Omental fat pad (tissue), 4 donors: ENCODE results near the gene ARHGAP40. TPM values are rescaled to one million over a fixed set of nuclear protein-coding genes. Genes with fewer than 3 reads are reported as not detected.

Experiments used
- ATAC-seq: fragments of 150-250 bp; one replicate; pipeline ENCODE4 v1.9.1; 2016; ENCODE audit warnings: mild to moderate bottlenecking, moderate library complexity; ENCODE audit not compliant: low FRiP score
- DNase-seq: peaks from one replicate; pipeline ENCODE4 v3.0.0-alpha.2; 2019; ENCODE audit warnings: low spot score
- CTCF ChIP-seq, 3 donors: fragments of 450-650 bp; IDR thresholded peaks; one replicate each; pipeline ENCODE4 v1.5.1; 2016 to 2017; ENCODE audit warnings: antibody characterized with exemption in 3 of 3, mild to moderate bottlenecking in 3 of 3, moderate library complexity in 2 of 3
- total RNA-seq, 4 donors: library from RNA; depleted of rRNA; stranded (reverse); fragments of >200 nt; gene quantifications; one replicate each; pipeline ENCODE4 v1.1.0, GENCODE V29; 2016

ARHGAP40 gene
- total RNA-seq, 4 donors from 2014 or later: not detected

DNA sequence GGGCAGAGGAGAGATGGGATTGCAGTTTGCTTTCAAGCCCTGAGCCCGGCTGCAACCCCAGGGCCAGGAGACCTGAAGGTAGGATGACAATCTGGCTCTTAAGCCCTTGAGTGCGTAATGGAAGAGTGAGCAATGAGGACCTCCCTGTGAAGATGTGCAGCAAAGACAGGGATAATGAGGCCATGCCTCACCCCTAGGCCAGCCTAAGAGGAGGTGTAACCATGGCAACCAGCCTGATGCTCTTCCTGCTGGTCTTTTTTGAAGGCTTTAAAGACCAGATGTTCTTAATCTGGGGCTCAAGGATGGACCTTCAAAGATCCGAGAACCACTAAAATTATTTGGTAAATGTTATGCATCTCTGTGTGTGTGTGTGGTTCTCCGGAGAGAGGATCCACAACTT lies 8.2 kb downstream of the ARHGAP40 start:
- DNase-seq: no peak
- TF ChIP-seq CTCF (IDR thresholded peaks at IDR 0.05): no peak
- ATAC-seq: no peak

DNA sequence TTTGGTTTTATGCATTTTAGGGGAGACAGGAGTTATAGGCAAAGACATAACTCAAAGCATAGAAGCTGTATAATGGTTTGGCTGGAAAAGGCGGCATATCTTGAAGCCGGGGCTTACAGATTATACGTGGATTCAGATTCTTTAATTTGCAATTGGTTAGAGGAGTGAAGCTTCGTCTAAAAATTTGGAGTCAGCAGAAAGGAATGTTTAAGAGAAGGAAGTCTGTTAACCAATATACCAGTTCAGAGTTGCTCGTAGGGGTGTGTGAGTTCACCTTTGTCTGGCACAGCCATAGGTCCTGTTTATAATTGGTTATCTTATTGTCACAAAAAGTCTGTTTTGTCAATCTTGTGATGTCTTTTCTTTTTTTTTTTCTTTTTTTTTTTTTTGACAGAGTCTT lies 8.9 kb downstream of the ARHGAP40 start:
- DNase-seq: no peak
- TF ChIP-seq CTCF (IDR thresholded peaks at IDR 0.05): no peak
- no peak for ATAC-seq

GRCh38 chr20:38612751-38613515 lies 11.3 kb downstream of the ARHGAP40 start:
- DNase-seq: no peak
- no peak for TF ChIP-seq CTCF (IDR thresholded peaks at IDR 0.05)
- no peak for ATAC-seq

- no peak for TF ChIP-seq CTCF (IDR thresholded peaks at IDR 0.05)
- no peak for DNase-seq
- ATAC-seq: no peak
Measured at GRCh38 chr20:38615283-38615682, 13.7 kb downstream of the ARHGAP40 start.

GRCh38 chr20:38616457-38616856 lies 14.8 kb downstream of the ARHGAP40 start:
- DNase-seq (no peak), ATAC-seq (no peak)
- no peak for TF ChIP-seq CTCF (IDR thresholded peaks at IDR 0.05)

DNA sequence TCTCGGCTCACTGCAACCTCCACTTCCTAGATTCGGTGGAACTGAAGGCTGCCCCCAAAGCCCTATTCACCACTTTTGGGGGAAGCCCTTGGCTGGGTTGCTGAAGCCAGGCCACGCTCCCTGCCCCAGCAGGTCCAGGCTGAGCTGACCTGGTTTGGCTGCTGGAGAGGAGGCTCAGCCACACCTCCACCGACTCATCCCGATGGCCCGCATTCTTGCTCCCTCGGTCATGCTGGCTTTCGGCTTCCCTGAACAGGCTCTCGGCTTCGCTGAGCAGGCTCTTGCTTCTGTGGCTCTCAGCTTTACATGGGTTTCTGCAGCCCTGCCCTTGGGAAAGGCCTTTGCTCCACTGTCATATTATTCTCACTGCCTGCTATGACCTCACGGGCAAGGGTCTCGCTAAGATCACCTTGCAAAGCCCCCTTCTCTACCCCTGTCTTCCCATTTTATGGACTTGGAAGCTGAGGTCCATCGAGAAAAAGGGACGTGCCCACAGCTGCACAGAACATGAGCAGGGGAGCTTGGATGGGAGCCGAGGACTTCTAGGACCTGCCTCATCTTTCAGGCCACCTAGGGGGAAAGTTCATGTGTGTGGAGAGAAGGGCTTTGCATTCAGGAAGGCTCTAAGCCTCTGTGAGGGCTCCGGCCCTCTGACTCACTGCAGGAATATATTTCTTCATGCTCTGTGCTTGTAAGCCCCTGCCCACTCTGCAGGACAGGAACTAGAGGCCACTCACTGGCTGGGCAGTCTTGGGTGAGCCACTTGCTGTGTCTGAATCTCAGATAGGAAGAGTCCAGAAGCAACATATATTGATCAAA lies 15.6 kb downstream of the ARHGAP40 start:
- DNase-seq (no peak), ATAC-seq (no peak)
- TF ChIP-seq CTCF (IDR thresholded peaks at IDR 0.05): no peak
